H9 (cell line): ENCODE data around the gene ARHGAP22. TPM values are rescaled to one million over a fixed set of nuclear protein-coding genes. Genes with fewer than 3 reads are reported as not detected.
A peak's percentile ranks its signal among the peaks of the same experiment; 100 is the strongest.

Experiments used
- DNase-seq: peaks from one replicate; pipeline ENCODE4 v3.0.0-alpha.2; 2017
- H2AFZ ChIP-seq: one replicate; pipeline ENCODE4 v1.6.1; 2013; ENCODE audit warnings: mild to moderate bottlenecking, low read length, control low read depth, moderate library complexity
- H2AK5ac ChIP-seq: 2 replicates; pipeline ENCODE4 v1.6.1; 2013; ENCODE audit warnings: low read length, control low read depth, mixed read lengths; ENCODE audit not compliant: insufficient read length
- H2BK120ac ChIP-seq: one replicate; pipeline ENCODE4 v1.6.1; 2013; ENCODE audit warnings: low read depth, mild to moderate bottlenecking, low read length, control low read depth, inconsistent platforms; ENCODE audit not compliant: poor library complexity, severe bottlenecking
- H2BK12ac ChIP-seq: 2 replicates; pipeline ENCODE4 v1.6.1; 2013; ENCODE audit warnings: low read length, control low read depth, mixed read lengths, low read depth; ENCODE audit not compliant: insufficient read length
- H2BK15ac ChIP-seq: 2 replicates; pipeline ENCODE4 v1.6.1; 2013; ENCODE audit warnings: low read depth, low read length, control low read depth
- H2BK20ac ChIP-seq: one replicate; pipeline ENCODE4 v1.6.1; 2013; ENCODE audit warnings: low read depth, mild to moderate bottlenecking, low read length, control low read depth, inconsistent platforms; ENCODE audit not compliant: poor library complexity, severe bottlenecking
- H2BK5ac ChIP-seq: 2 replicates; pipeline ENCODE4 v1.6.1; 2013; ENCODE audit warnings: low read length, control low read depth, mixed read lengths; ENCODE audit not compliant: insufficient read length
- H3K14ac ChIP-seq: 2 replicates; pipeline ENCODE4 v1.6.1; 2013; ENCODE audit warnings: low read length, control low read depth; ENCODE audit not compliant: insufficient read depth
- H3K18ac ChIP-seq: 2 replicates; pipeline ENCODE4 v1.6.1; 2013; ENCODE audit warnings: low read depth, mild to moderate bottlenecking, mixed read lengths, low read length, control low read depth; ENCODE audit not compliant: insufficient read length
- H3K23ac ChIP-seq: 2 replicates; pipeline ENCODE4 v1.6.1; 2013; ENCODE audit warnings: low read length, control low read depth, mixed read lengths, low read depth; ENCODE audit not compliant: insufficient read length
- H3K23me2 ChIP-seq: 2 replicates; pipeline ENCODE4 v1.6.1; 2013; ENCODE audit warnings: low read depth, mild to moderate bottlenecking, mixed read lengths, low read length, control low read depth; ENCODE audit not compliant: insufficient read length, poor library complexity, severe bottlenecking
- H3K27ac ChIP-seq: 2 replicates; pipeline ENCODE4 v1.5.1; 2013; ENCODE audit warnings: low read length, control low read depth, mixed read lengths, low read depth; ENCODE audit not compliant: insufficient read length
- H3K27me3 ChIP-seq: 2 replicates; pipeline ENCODE4 v1.6.1; 2013; ENCODE audit warnings: low read length, control low read depth, inconsistent platforms; ENCODE audit not compliant: insufficient read depth
- H3K4ac ChIP-seq: 2 replicates; pipeline ENCODE4 v1.6.1; 2013; ENCODE audit warnings: low read depth, mild to moderate bottlenecking, control low read depth, inconsistent platforms, low read length, moderate library complexity
- H3K4me1 ChIP-seq: 2 replicates; pipeline ENCODE4 v1.6.1; 2013; ENCODE audit warnings: low read length, control low read depth, inconsistent platforms; ENCODE audit not compliant: insufficient read depth
- H3K4me2 ChIP-seq: 2 replicates; pipeline ENCODE4 v1.6.1; 2013; ENCODE audit warnings: low read length, control low read depth, mixed read lengths; ENCODE audit not compliant: insufficient read length, insufficient read depth
- H3K56ac ChIP-seq: 2 replicates; pipeline ENCODE4 v1.6.1; 2013; ENCODE audit warnings: low read depth, mild to moderate bottlenecking, mixed read lengths, low read length, control low read depth; ENCODE audit not compliant: insufficient read length
- H3K79me1 ChIP-seq: 2 replicates; pipeline ENCODE4 v1.6.1; 2013; ENCODE audit warnings: low read depth, mild to moderate bottlenecking, moderate library complexity, low read length, control low read depth, inconsistent platforms; ENCODE audit not compliant: insufficient read depth, poor library complexity, severe bottlenecking
- H3K79me2 ChIP-seq: 2 replicates; pipeline ENCODE4 v1.6.1; 2013; ENCODE audit warnings: low read length, control low read depth, inconsistent platforms; ENCODE audit not compliant: insufficient read depth
- H3K9ac ChIP-seq: 2 replicates; pipeline ENCODE4 v1.6.1; 2013; ENCODE audit warnings: low read length, control low read depth, mixed read lengths; ENCODE audit not compliant: insufficient read length; ENCODE audit errors: extremely low read depth
- H3K9me3 ChIP-seq: one replicate; pipeline ENCODE4 v1.6.1; 2013; ENCODE audit warnings: low read depth, low read length, inconsistent platforms; ENCODE audit not compliant: control insufficient read depth
- H3T11ph ChIP-seq: one replicate; pipeline ENCODE4 v1.6.1; 2013; ENCODE audit warnings: mild to moderate bottlenecking, low read length, control low read depth, inconsistent platforms
- H4K20me1 ChIP-seq: one replicate; pipeline ENCODE4 v1.6.1; 2013; ENCODE audit not compliant: control insufficient read depth, insufficient read length, insufficient read depth
- H4K5ac ChIP-seq: 2 replicates; pipeline ENCODE4 v1.6.1; 2013; ENCODE audit warnings: low read depth, mild to moderate bottlenecking, mixed read lengths, low read length, control low read depth; ENCODE audit not compliant: insufficient read length
- H4K8ac ChIP-seq: replicated peaks from 2 replicates; pipeline ENCODE4 v1.6.1; 2013; ENCODE audit warnings: low read length, control low read depth, mixed read lengths, low read depth; ENCODE audit not compliant: insufficient read length
- H4K91ac ChIP-seq: 2 replicates; pipeline ENCODE4 v1.6.1; 2013; ENCODE audit warnings: low read depth, mild to moderate bottlenecking, moderate library complexity, mixed read lengths, low read length, control low read depth; ENCODE audit not compliant: insufficient read length
- H3K27ac Mint-ChIP-seq, 3 experiments: 2 replicates in 2 of 3; 3 replicates in 1 of 3; pipeline ENCODE4 v1.8.0; 2020 to 2021; ENCODE audit warnings: mixed read lengths in 3 of 3, mild to moderate bottlenecking in 1 of 3, moderate library complexity in 1 of 3
- H3K27me3 Mint-ChIP-seq: 2 replicates; pipeline ENCODE4 v1.8.0; 2021; ENCODE audit warnings: low read depth, mild to moderate bottlenecking, moderate library complexity, mixed read lengths
- H3K36me3 Mint-ChIP-seq, 3 experiments: 2 replicates in 2 of 3; 3 replicates in 1 of 3; pipeline ENCODE4 v1.8.0; 2020 to 2021; ENCODE audit warnings: low read depth in 3 of 3, mixed read lengths in 3 of 3; ENCODE audit not compliant: insufficient read depth in 1 of 3
- H3K4me1 Mint-ChIP-seq, 2 experiments: 2 replicates each; pipeline ENCODE4 v1.8.0; 2020; ENCODE audit warnings: mixed read lengths in 2 of 2
- H3K4me3 Mint-ChIP-seq, 2 experiments: 2 replicates in 1 of 2; 3 replicates in 1 of 2; pipeline ENCODE4 v1.8.0; 2020 to 2021; ENCODE audit warnings: mild to moderate bottlenecking in 2 of 2, mixed read lengths in 2 of 2, moderate library complexity in 1 of 2
- H3K9me3 Mint-ChIP-seq, 2 experiments: 2 replicates in 1 of 2; 3 replicates in 1 of 2; pipeline ENCODE4 v1.8.0; 2020; ENCODE audit warnings: mild to moderate bottlenecking in 2 of 2, mixed read lengths in 2 of 2, moderate library complexity in 1 of 2
- CTCF ChIP-seq: fragments of 200-600 bp; sonication (generic); conservative IDR thresholded peaks from 3 replicates; pipeline ENCODE4 v1.8.0; 2021; ENCODE audit warnings: antibody characterized with exemption, mild to moderate bottlenecking
- WGBS: extraction: QIAGEN DNeasy Blood & Tissue Kit; methylation state at CpG from one replicate; pipeline ENCODE4 v1.1.7; 2013; ENCODE audit warnings: missing lambda C conversion rate, low lambda C conversion rate, mixed read lengths; ENCODE audit not compliant: insufficient read length; ENCODE audit errors: extremely low coverage; 5-methylcytosine and 5-hydroxymethylcytosine counted together
- total RNA-seq: library from RNA; stranded (reverse); gene quantifications from 2 replicates; pipeline ENCODE4 v1.2.1, GENCODE V29; 2021

Gene ARHGAP22
- total RNA-seq, 1 experiment from 2014 or later: 7.4 TPM

- H3K27me3 ChIP-seq: no peaks in the 10 kb centered on the region; the same call in 1 of the 2 replicates
- no peak overlapping the region for H3K56ac ChIP-seq
- H3K4ac ChIP-seq: no peak overlapping the region
- no peak overlapping the region for H2BK12ac ChIP-seq
- Mint-ChIP-seq H3K36me3 (peaks cover 7 to 17% (median 9%) of the 10 kb centered on the region in 3 experiments; a peak in 5 of 7 replicates), H3K27me3 (no peaks in the 10 kb centered on the region), H3K4me3 (no peak overlapping the region), H3K9me3 (peaks cover 0 to 4% of the 10 kb centered on the region in 2 experiments; a peak in 2 of 5 replicates), H3K27ac (no peak overlapping the region; a peak in 1 of 7 replicates), H3K4me1 (peaks cover 21 to 26% of the 10 kb centered on the region in 2 experiments)
- no CpG with 5 or more reads among the region's 3 CpGs for WGBS
- H3K18ac ChIP-seq: no peak overlapping the region
- no peak overlapping the region for H2BK120ac ChIP-seq
- DNase-seq: peak; percentile 18
- no peak overlapping the region for H4K91ac ChIP-seq
- H3K79me2 ChIP-seq: no peaks in the 10 kb centered on the region
- H3K14ac ChIP-seq: no peak overlapping the region
- H3K27ac ChIP-seq: no peak overlapping the region
- no peak for TF ChIP-seq CTCF
- no peak overlapping the region for H2BK15ac ChIP-seq
- no peak overlapping the region for H2AFZ ChIP-seq
- H3K9me3 ChIP-seq: no peaks in the 10 kb centered on the region
- no peak overlapping the region for H4K5ac ChIP-seq
- H3T11ph ChIP-seq: no peak overlapping the region
- no peak overlapping the region for H2BK20ac ChIP-seq
- H3K23me2 ChIP-seq: no peaks in the 10 kb centered on the region
- H3K4me1 ChIP-seq: peaks cover 11% of the 10 kb centered on the region
- H2BK5ac ChIP-seq: no peak overlapping the region
- no peak overlapping the region for H3K9ac ChIP-seq
- no peak overlapping the region for H2AK5ac ChIP-seq
- H4K20me1 ChIP-seq: no peaks in the 10 kb centered on the region
- H3K23ac ChIP-seq: no peak overlapping the region
- H3K79me1 ChIP-seq: no peaks in the 10 kb centered on the region
- no peak overlapping the region for H4K8ac ChIP-seq
- no peak overlapping the region for H3K4me2 ChIP-seq
Observed at GRCh38 chr10:48468866-48469511, 135.9 kb downstream of the ARHGAP22 start.
